Activated T-helper 1 cell treated with anti-CD3 and anti-CD28 coated beads, Interleukin-12 subunit alpha, Interleukin-12 subunit beta, Interleukin-2, Interleukin-4 antibody, amounts not matched to agents 30 ng/mL and 10 ng/mL and 1 ng/mL, durations not matched to agents 14 hours and 24 hours and 36 hours (primary cell): ENCODE measurements around the gene RPS6KA2. TPM values are rescaled to one million over a fixed set of nuclear protein-coding genes. Genes with fewer than 3 reads are reported as not detected.

Experiments used
- DNase-seq: peaks from one replicate; pipeline ENCODE4 v3.0.0; 2021; ENCODE audit warnings: low spot score
- H3K27ac Mint-ChIP-seq: one replicate; pipeline ENCODE4 v1.8.0; 2021; ENCODE audit warnings: mild to moderate bottlenecking, mixed read lengths
- H3K27me3 Mint-ChIP-seq: one replicate; pipeline ENCODE4 v1.8.0; 2022; ENCODE audit warnings: mild to moderate bottlenecking, moderate library complexity, mixed read lengths; ENCODE audit not compliant: insufficient read depth
- H3K36me3 Mint-ChIP-seq: one replicate; pipeline ENCODE4 v1.8.0; 2021; ENCODE audit warnings: low read depth, mixed read lengths
- H3K4me1 Mint-ChIP-seq: one replicate; pipeline ENCODE4 v1.8.0; 2021; ENCODE audit warnings: low read depth, mixed read lengths
- H3K4me3 Mint-ChIP-seq: one replicate; pipeline ENCODE4 v1.8.0; 2021; ENCODE audit warnings: mild to moderate bottlenecking, moderate library complexity, mixed read lengths
- H3K9me3 Mint-ChIP-seq: one replicate; pipeline ENCODE4 v1.8.0; 2021; ENCODE audit warnings: mixed read lengths
- intact Hi-C: fragments of 100-400 bp; cut with micrococcal nuclease; formaldehyde crosslinking; loops from one replicate; pipeline ENCODE4 v1.15.1; 2024
- total RNA-seq: library from RNA; stranded (reverse); gene quantifications from 2 replicates; pipeline ENCODE4 v1.2.3, GENCODE V29; 2022

Gene RPS6KA2
- total RNA-seq, 1 donor from 2014 or later: 2.0 TPM

- no peaks in the 10 kb centered on the region for H3K9me3 Mint-ChIP-seq
- peaks cover 5% of the 10 kb centered on the region for H3K27me3 Mint-ChIP-seq
- DNase-seq: no peak
- H3K4me3 Mint-ChIP-seq: no peak overlapping the region
- no peaks in the 10 kb centered on the region for H3K36me3 Mint-ChIP-seq
- intact Hi-C loops: no loop called here
- no peaks in the 10 kb centered on the region for H3K4me1 Mint-ChIP-seq
- no peak overlapping the region for H3K27ac Mint-ChIP-seq
Observed at GRCh38 chr6:166563200-166563599, 63.9 kb downstream of the RPS6KA2 start.

GRCh38 chr6:166562726-166563125 is 64.3 kb downstream of the RPS6KA2 start:
- H3K27me3 Mint-ChIP-seq: peaks cover 5% of the 10 kb centered on the region
- no peak overlapping the region for H3K4me3 Mint-ChIP-seq
- no peak for DNase-seq
- no peaks in the 10 kb centered on the region for H3K9me3 Mint-ChIP-seq
- no peaks in the 10 kb centered on the region for H3K36me3 Mint-ChIP-seq
- H3K4me1 Mint-ChIP-seq: no peaks in the 10 kb centered on the region
- H3K27ac Mint-ChIP-seq: no peak overlapping the region
- intact Hi-C loops: no loop called here

- Mint-ChIP-seq H3K27me3 (peaks cover 5% of the 10 kb centered on the region), H3K9me3 (no peaks in the 10 kb centered on the region), H3K4me3 (no peak overlapping the region), H3K4me1 (peaks cover 4% of the 10 kb centered on the region), H3K36me3 (no peaks in the 10 kb centered on the region), H3K27ac (no peak overlapping the region)
- DNase-seq: no peak
- intact Hi-C loops: no loop called here
Observed at GRCh38 chr6:166561771-166562359, 65.2 kb downstream of the RPS6KA2 start.

DNA sequence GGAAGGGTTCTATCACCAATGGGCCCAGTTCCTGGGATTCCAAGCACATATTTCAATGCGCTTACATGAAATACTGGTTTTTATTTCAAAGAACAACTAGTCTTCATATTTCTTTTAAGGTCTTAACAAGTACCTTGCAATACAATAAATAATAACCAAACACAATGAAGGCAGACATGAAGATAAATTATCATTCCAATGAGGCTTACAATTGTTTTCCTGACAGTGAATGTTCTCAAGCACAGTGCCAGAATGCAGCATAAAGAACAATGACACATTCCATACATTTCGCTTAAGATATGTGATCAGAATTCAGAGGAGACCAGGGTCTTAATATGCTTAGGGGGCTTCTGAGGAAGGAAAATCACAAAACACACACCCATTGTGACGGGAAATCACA is 66.8 kb downstream of the RPS6KA2 start:
- Mint-ChIP-seq H3K4me3 (no peak overlapping the region), H3K27ac (no peak overlapping the region), H3K9me3 (no peaks in the 10 kb centered on the region), H3K36me3 (no peaks in the 10 kb centered on the region), H3K4me1 (peaks cover 4% of the 10 kb centered on the region), H3K27me3 (peaks cover 7% of the 10 kb centered on the region)
- intact Hi-C loops: no loop called here
- no peak for DNase-seq

DNA sequence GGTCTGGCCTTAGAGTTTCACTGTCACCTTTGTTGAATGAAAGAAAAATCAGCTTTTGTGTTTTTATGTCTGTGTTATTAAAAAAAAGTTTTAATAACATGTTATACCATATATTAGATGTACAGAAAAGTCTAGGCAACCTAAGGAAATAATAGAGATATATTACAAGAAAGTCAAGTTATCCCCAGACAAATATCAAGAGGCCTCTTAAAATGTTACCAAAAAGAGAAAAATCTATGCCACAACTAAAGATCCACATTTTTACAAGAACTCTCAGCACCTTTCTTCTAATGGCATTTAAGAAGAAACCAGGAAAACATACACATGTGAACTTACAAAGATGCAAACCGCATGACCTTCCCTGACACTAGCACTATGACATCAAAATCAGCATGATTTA is 67.4 kb downstream of the RPS6KA2 start:
- intact Hi-C loops: no loop called here
- H3K4me3 Mint-ChIP-seq: no peak overlapping the region
- no peaks in the 10 kb centered on the region for H3K36me3 Mint-ChIP-seq
- peaks cover 7% of the 10 kb centered on the region for H3K27me3 Mint-ChIP-seq
- H3K4me1 Mint-ChIP-seq: peaks cover 4% of the 10 kb centered on the region
- H3K27ac Mint-ChIP-seq: no peak overlapping the region
- H3K9me3 Mint-ChIP-seq: no peaks in the 10 kb centered on the region
- no peak for DNase-seq

DNA sequence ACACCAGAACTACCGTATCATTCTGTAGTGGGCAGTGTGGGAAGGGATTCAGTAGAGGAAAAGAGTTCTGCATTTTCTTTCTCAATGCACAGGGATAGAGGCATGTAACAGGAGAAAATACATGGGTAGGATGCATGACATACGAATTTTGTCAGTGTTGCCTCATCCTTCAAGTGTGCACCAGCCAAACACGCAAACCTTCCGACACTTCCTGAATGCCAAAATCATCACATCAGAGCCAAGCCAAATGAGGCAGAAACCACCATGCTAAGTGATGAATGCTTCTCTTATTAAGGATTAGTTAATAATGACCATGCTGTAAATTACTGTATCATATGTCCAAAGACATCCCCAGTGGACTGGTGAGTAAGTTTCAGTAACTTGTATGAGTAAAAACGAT is 67.8 kb downstream of the RPS6KA2 start:
- Mint-ChIP-seq H3K36me3 (no peaks in the 10 kb centered on the region), H3K4me1 (peaks cover 4% of the 10 kb centered on the region), H3K27ac (no peak overlapping the region), H3K9me3 (no peaks in the 10 kb centered on the region), H3K27me3 (peaks cover 7% of the 10 kb centered on the region), H3K4me3 (no peak overlapping the region)
- no peak for DNase-seq
- intact Hi-C loops: no loop called here

GRCh38 chr6:166558156-166559005 is 68.7 kb downstream of the RPS6KA2 start:
- H3K4me3 Mint-ChIP-seq: no peak overlapping the region
- no peaks in the 10 kb centered on the region for H3K36me3 Mint-ChIP-seq
- no peak overlapping the region for H3K27ac Mint-ChIP-seq
- no peak for DNase-seq
- peaks cover 7% of the 10 kb centered on the region for H3K27me3 Mint-ChIP-seq
- intact Hi-C loops: no loop called here
- H3K4me1 Mint-ChIP-seq: peaks cover 4% of the 10 kb centered on the region
- no peaks in the 10 kb centered on the region for H3K9me3 Mint-ChIP-seq

DNA sequence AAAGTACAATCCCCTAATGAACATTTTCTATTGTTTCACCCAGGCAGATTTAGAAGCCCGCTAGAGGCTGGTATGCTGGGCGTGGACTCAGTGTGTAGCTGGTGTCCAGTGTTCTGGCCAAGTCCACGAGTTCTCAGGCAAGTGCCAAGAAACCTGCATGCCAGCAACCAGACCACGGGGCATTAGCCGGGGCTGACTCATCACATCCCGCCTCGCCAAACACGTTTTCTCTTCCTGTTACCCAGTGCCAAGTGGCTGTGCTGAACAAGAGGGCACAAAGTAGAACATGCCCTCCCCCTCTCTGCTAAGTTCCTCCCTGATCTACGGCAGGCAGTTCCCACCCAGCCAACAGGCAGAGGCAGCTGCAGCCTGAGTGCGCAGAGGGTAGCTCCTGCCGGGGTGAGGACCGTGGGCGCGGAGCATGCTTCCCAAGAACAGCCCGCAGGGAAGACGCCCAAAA is 70.2 kb downstream of the RPS6KA2 start:
- intact Hi-C loops: no loop called here
- peaks cover 4% of the 10 kb centered on the region for H3K4me1 Mint-ChIP-seq
- H3K27ac Mint-ChIP-seq: no peak overlapping the region
- H3K9me3 Mint-ChIP-seq: no peaks in the 10 kb centered on the region
- H3K4me3 Mint-ChIP-seq: no peak overlapping the region
- no peaks in the 10 kb centered on the region for H3K36me3 Mint-ChIP-seq
- DNase-seq: no peak
- H3K27me3 Mint-ChIP-seq: peaks cover 5% of the 10 kb centered on the region

- Mint-ChIP-seq H3K4me1 (peaks cover 4% of the 10 kb centered on the region), H3K27ac (no peak overlapping the region), H3K27me3 (peaks cover 2% of the 10 kb centered on the region), H3K9me3 (no peaks in the 10 kb centered on the region), H3K36me3 (no peaks in the 10 kb centered on the region), H3K4me3 (no peak overlapping the region)
- intact Hi-C loops: no loop called here
- no peak for DNase-seq
Observed at GRCh38 chr6:166556336-166556735, 70.7 kb downstream of the RPS6KA2 start.

- Mint-ChIP-seq H3K4me3 (no peak overlapping the region), H3K4me1 (peaks cover 4% of the 10 kb centered on the region), H3K27me3 (peaks cover 4% of the 10 kb centered on the region), H3K27ac (no peak overlapping the region), H3K9me3 (no peaks in the 10 kb centered on the region), H3K36me3 (no peaks in the 10 kb centered on the region)
- intact Hi-C loops: no loop called here
- no peak for DNase-seq
Observed at GRCh38 chr6:166555086-166555485, 72.0 kb downstream of the RPS6KA2 start.

GRCh38 chr6:166554316-166554715 is 72.7 kb downstream of the RPS6KA2 start:
- Mint-ChIP-seq H3K4me1 (peaks cover 4% of the 10 kb centered on the region), H3K27ac (no peak overlapping the region), H3K36me3 (no peaks in the 10 kb centered on the region), H3K9me3 (no peaks in the 10 kb centered on the region), H3K27me3 (peaks cover 4% of the 10 kb centered on the region), H3K4me3 (no peak overlapping the region)
- no peak for DNase-seq
- intact Hi-C loops: no loop called here

DNA sequence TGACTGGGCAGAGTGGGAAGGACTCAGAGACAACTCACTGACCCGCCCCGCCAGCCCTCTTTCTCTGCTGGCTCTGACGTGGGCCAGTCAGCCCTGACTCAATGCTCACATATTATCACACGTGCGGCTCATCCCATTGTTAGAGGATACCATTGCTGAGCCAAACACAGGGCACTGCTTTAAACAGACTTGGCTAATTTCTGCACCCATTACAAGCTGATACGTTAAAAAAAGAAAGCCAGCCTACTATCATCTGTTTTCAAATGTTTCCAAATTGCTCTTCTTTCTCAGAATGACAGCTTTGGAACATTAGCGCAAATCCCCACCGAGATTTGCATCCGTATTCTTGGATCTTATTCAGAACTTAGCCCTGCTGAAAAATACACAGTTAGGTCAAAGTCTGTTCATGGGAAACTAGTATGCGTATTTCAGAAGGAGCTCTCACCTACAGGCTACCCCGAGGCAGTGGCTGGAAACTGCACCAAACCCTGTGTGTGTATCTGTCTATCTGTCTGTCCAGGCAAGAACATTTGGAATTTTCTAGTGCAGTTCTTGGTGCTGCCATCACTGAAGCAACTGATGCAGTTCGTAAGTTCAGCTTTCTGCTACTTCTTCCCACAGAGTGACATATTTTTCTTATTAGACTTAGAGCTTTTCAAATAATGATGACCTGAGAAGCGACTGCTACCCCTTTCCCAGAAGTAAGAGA is 73.3 kb downstream of the RPS6KA2 start:
- intact Hi-C loops: no loop called here
- no peak for DNase-seq
- Mint-ChIP-seq H3K27me3 (peaks cover 4% of the 10 kb centered on the region), H3K36me3 (no peaks in the 10 kb centered on the region), H3K4me3 (no peak overlapping the region), H3K4me1 (peaks cover 4% of the 10 kb centered on the region), H3K9me3 (no peaks in the 10 kb centered on the region), H3K27ac (no peak overlapping the region)

- Mint-ChIP-seq H3K36me3 (no peaks in the 10 kb centered on the region), H3K27ac (no peak overlapping the region), H3K9me3 (no peaks in the 10 kb centered on the region), H3K4me3 (no peak overlapping the region), H3K27me3 (peaks cover 4% of the 10 kb centered on the region), H3K4me1 (peaks cover 4% of the 10 kb centered on the region)
- intact Hi-C loops: no loop called here
- no peak for DNase-seq
Observed at GRCh38 chr6:166552600-166552999, 74.5 kb downstream of the RPS6KA2 start.
